ENCODE measurements around the gene OTOGL.
A peak's percentile ranks its signal among the peaks of the same experiment; 100 is the strongest.
"Not testable (repeated sequence)": the region's sequence is repeated elsewhere in the genome, so short reads cannot be mapped to it uniquely, and the experiment has no call there.

OTOGL gene

GRCh38 chr12:80230068-80230467 lies 130.7 kb downstream of the OTOGL start:
- no peak for DNase-seq (ENCODE audit: low spot score)

GRCh38 chr12:80232837-80233236 lies 133.5 kb downstream of the OTOGL start:
- no peak for DNase-seq (ENCODE audit: low spot score)

GRCh38 chr12:80233926-80234325 lies 134.6 kb downstream of the OTOGL start:
- no peak for DNase-seq (ENCODE audit: low spot score)

DNA sequence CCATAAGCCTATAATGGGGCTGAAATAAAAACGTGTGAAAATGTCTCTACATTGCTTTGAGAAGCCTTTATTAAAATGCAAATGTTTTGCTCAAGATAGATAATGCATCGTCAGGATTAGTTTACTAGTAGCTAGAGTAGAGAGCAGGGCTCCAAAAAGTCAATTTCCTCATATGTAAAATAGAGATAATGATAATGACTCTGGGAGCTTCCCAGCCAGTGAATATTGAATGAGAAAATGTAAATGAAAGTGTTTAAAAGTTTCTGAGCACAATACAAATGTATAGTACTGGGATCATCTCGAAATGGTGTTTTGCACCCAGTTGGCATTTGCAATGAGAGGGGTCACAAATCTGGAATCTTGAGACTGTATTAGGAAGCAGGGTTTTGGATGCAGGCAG lies 135.3 kb downstream of the OTOGL start:
- DNase-seq (ENCODE audit: low spot score) = no peak

DNA sequence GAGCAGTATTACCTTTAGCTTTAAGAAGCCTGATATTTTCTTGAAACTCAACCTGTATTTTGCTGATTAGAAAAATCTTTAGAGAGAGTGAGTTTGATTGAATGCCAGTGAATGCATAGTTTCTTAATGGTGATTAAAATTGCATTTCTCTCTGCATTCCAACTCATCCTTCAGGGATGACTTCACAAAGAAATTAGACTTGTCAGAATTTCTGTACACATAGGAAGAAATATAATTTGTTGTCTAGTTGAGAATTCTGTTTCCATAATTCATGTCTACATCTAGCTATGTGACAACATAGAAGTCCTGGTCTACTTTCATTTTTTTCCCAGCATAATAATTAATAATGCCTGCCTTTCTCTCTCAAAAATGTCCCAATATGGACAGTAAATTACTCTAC lies 136.6 kb downstream of the OTOGL start:
- no peak for DNase-seq (ENCODE audit: low spot score)

- DNase-seq (ENCODE audit: low spot score) = no peak
Measured at GRCh38 chr12:80239867-80240266, 140.5 kb downstream of the OTOGL start.

DNA sequence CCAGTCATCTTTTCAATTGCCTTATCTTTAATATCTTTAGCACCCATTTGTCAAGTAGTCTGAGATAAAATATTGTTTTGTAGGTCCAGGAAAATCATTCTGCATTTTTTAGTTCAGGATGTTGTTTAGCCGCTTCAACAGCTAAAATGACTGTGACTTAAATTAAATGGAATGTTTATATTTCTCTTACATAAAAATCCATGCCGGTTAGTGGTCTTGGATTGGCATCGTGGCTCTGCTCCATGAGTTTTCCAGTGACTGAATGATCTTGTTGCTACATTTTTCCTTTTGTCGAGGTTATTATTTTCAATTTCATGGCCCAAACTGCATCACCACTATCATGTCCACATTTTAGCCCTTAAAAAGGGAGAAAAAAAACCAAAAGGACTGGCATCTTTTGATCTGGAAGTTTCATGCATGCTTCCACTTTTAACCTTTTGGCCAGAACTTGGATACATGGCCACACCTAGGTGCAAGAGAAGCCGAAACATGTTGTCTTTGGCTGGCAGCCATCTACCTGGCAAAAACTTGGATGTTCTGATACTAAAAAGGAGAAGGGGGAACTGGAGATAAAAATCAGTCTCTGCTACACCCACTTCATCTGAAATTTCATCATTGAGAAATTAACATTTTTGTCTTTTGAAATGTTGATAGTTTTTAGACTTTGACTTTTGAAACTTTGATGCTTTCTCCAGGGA lies 142.4 kb downstream of the OTOGL start:
- DNase-seq (ENCODE audit: low spot score) = no peak

DNA sequence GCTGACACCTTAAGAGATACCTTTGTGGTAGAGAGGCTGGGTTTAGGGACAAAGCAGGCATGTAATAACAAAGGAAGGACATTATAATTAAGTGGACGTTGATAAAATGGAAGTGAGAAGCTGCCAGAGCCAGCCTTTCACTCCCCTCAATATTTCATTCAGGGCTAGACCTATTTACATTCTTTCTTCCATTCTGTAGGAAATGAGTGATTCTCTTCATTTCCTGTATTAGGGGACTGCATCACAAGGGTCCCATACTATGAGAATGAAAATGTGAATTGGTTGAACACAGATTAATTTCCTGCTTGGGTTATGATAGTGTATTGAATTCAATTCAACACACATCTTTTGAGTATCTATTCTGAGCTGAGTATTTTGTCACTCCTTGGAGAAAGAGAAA lies 143.0 kb downstream of the OTOGL start:
- no peak for DNase-seq (ENCODE audit: low spot score)

GRCh38 chr12:80249581-80249980 lies 150.2 kb downstream of the OTOGL start:
- DNase-seq (ENCODE audit: low spot score) = not testable (repeated sequence)

GRCh38 chr12:80257920-80258319 lies 158.6 kb downstream of the OTOGL start:
- DNase-seq (ENCODE audit: low spot score) = no peak

GRCh38 chr12:80260269-80260668 lies 160.9 kb downstream of the OTOGL start:
- no peak for DNase-seq (ENCODE audit: low spot score)

- no peak for DNase-seq (ENCODE audit: low spot score)
Measured at GRCh38 chr12:80261403-80261802, 162.1 kb downstream of the OTOGL start.

DNA sequence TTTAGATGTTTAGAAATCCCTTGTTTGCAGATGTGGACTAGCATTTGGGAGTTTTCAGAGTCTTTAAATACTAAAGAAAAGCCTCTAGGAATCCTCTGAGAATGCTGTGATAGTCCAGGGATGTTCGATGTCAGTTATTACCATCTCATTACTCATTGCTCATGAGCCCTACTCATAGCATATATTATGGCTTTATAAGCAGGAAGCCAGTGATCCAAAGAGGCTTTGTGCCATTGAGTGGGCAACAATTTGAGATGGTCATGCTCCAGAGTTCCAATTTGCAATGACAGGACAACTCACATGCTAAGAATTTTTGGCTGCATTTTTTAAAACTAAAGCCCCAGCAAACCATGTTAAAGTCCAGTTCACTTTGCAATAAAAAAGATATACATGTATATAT lies 163.0 kb downstream of the OTOGL start:
- DNase-seq (ENCODE audit: low spot score) = no peak

- no peak for DNase-seq (ENCODE audit: low spot score)
Measured at GRCh38 chr12:80262771-80263170, 163.4 kb downstream of the OTOGL start.

DNA sequence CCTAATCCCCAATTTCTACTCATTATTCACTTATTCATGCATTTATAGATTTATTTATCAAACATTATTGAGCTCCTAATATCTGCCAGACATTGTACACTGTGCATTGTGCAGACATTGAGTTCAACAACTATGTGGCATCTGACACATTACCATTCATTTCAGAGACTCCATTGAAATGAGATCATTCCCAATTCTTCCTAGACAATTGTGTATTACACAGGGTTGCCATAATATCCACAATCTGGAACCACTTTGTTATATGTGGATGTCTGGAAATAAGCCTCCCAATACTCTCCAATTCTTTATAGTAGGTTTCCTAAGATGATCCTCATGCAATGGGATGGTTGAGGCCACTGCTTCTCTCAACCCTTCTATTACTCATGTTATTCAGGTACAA lies 165.0 kb downstream of the OTOGL start:
- DNase-seq (ENCODE audit: low spot score) = no peak

DNA sequence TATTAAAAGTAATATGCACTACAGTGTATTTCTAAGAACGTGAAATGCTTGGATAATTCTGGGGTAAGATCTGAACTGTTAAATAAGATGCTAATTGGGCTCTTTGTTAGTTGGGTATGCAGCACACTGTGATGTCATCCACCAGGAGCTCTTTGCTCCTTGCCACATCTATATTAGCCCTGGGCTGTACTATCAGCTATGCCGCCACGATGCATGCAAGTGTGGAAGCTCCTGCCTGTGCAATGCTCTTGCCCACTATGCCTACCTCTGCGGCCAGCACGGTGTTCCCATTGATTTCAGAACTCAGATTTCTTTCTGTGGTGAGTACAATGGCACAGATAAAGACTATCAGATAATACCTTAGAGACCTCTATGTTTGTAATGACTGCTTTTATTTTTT lies 165.6 kb downstream of the OTOGL start:
- no peak for DNase-seq (ENCODE audit: low spot score)

GRCh38 chr12:80268924-80269749 lies 169.8 kb downstream of the OTOGL start:
- no peak for DNase-seq (ENCODE audit: low spot score)

DNA sequence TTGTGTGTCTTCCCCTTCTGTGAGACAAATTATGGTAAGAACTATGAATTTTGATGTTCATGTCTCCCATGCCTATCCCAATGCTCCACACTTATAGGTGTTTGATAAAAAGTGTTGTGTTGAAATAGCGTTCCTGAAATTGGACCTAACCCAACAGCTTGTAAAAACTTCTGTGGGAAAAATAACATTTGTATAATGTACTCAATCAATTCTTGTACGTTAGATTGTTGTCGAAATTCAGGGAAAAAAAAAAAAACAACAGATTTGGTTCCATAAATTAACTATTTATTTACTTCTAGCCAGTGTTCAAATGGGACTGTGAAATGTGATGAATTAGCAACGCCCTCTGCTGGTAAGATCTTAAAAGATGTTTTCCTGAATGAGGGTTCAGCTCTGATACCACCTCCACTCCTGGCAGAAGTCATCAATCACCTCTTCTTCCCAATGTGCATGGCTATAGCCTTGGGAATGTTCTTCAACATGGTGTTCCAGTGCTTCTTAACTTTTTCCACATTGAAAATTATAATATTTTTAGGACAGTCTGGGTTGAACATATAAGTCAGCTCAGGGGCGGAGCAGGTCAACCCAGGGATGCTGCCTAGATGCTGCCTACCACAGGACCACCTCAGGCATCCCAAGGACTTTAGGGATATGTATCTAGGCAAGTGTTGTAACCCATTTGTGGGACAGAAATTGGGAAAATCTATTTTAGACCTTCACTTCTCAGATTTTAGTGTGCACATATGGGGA lies 170.6 kb downstream of the OTOGL start:
- DNase-seq (ENCODE audit: low spot score) = peak; percentile 49

GRCh38 chr12:80271780-80272179 lies 172.4 kb downstream of the OTOGL start:
- DNase-seq (ENCODE audit: low spot score) = no peak

DNA sequence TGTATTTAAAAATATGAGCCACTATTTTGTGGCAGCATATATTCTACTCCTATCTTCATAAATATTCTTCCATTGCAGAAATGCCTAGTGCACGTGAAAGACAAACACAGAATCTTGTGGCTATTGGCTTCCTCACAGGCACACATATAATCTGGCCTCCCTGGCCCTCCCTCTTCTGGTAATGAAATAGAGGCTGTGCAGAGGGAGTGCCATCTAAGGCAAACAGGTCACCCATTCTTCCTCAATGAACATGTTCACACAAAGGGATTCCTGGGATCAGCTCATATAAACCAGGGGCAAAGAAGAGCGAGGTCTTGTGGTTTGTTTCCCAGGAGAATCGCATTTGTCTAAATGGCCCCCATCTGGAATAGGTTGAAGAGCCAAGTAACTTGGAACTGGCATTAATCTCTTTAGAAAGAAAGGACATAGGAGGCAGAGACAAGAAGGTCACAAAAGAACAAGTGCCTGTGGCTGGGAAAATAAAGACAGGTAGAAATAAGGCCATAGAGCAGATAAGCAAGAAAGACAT lies 173.1 kb downstream of the OTOGL start:
- no peak for DNase-seq (ENCODE audit: low spot score)

- DNase-seq (ENCODE audit: low spot score) = no peak
Measured at GRCh38 chr12:80273144-80273543, 173.8 kb downstream of the OTOGL start.

GRCh38 chr12:80277732-80278131 lies 178.4 kb downstream of the OTOGL start:
- DNase-seq (ENCODE audit: low spot score) = no peak

DNA sequence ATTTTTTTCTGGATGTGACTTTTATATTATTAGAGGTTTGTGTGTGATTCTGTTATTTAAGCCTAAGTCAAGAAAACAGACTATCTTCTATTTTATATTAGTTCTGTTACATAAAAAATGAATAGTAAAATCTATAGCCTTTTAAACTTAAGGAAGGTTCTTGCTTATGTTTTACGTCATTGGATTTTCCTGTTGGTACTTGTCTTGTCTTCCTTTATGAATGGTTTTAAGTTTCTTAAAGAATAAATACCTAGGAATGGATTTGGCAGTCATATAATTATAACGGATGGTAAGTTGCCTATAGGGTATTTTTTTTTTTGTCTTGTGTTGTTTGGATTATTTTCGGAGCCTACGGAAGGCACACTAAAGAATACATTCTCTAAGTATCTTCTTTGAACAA lies 182.9 kb downstream of the OTOGL start:
- DNase-seq (ENCODE audit: low spot score) = no peak

Measured in D341Med (cell line).